Lung (tissue), 12 donors: ENCODE data around the gene CEACAM5. TPM values are rescaled to one million over a fixed set of nuclear protein-coding genes. Genes with fewer than 3 reads are reported as not detected.

ENCODE experiments used
- ATAC-seq: fragments of 200-7000 bp; cut with Tn5 transposase; one replicate; pipeline ENCODE4 v1.9.1; 2020; ENCODE audit warnings: moderate number of reproducible peaks; ENCODE audit not compliant: insufficient read depth, low FRiP score
- DNase-seq, 3 donors: peaks; one replicate each; pipeline ENCODE4 v3.0.0-alpha.2; 2013 to 2017
- H3K27ac ChIP-seq, 2 donors: one replicate each; pipeline ENCODE4 v1.5.1; 2013; ENCODE audit warnings: mild to moderate bottlenecking in 2 of 2, moderate library complexity in 2 of 2, control low read depth in 1 of 2, inconsistent platforms in 1 of 2, low read depth in 1 of 2, low read length in 1 of 2
- H3K27me3 ChIP-seq, 3 donors: one replicate each; pipeline ENCODE4 v1.5.1; 2013; ENCODE audit warnings: low read length in 2 of 3; ENCODE audit not compliant: control insufficient read depth in 3 of 3, insufficient read depth in 3 of 3
- H3K36me3 ChIP-seq, 4 donors: one replicate each; pipeline ENCODE4 v1.5.1; 2013; ENCODE audit warnings: low read length in 4 of 4, mild to moderate bottlenecking in 1 of 4, moderate library complexity in 1 of 4; ENCODE audit not compliant: control insufficient read depth in 4 of 4, insufficient read depth in 4 of 4
- H3K4me1 ChIP-seq, 5 donors: one replicate each; pipeline ENCODE4 v1.5.1; 2013; ENCODE audit warnings: low read length in 5 of 5, mild to moderate bottlenecking in 2 of 5, moderate library complexity in 1 of 5; ENCODE audit not compliant: control insufficient read depth in 5 of 5, insufficient read depth in 5 of 5
- H3K4me3 ChIP-seq: one replicate; pipeline ENCODE4 v1.5.1; 2013; ENCODE audit warnings: mild to moderate bottlenecking, control low read depth, moderate library complexity
- H3K9ac ChIP-seq, 2 donors: one replicate each; pipeline ENCODE4 v1.5.1; 2013; ENCODE audit warnings: low read length in 2 of 2, control low read depth in 1 of 2; ENCODE audit not compliant: insufficient read depth in 1 of 2
- H3K9me3 ChIP-seq, 4 donors: one replicate each; pipeline ENCODE4 v1.5.1; 2013; ENCODE audit warnings: low read length in 3 of 4, mild to moderate bottlenecking in 1 of 4, moderate library complexity in 1 of 4; ENCODE audit not compliant: control insufficient read depth in 4 of 4, insufficient read depth in 3 of 4
- CTCF ChIP-seq: IDR thresholded peaks from 2 replicates; pipeline ENCODE4 v1.5.1; 2012; ENCODE audit warnings: mild to moderate bottlenecking; ENCODE audit errors: control extremely low read depth, extremely low read depth
- WGBS, 2 donors: extraction: QIAGEN DNeasy Blood & Tissue Kit; methylation state at CpG; one replicate each; pipeline ENCODE4 v1.1.7; 2013; 5-methylcytosine and 5-hydroxymethylcytosine counted together
- polyA plus RNA-seq, 2 donors: library from polyadenylated mRNA; stranded (reverse); fragments of 200-250 nt; gene quantifications; one replicate each; pipeline ENCODE4 v1.2.1, GENCODE V29; 2013
- total RNA-seq, 2 donors: library from RNA; depleted of rRNA in 1 of 2; stranded (reverse); fragments of >200 nt in 1 of 2; gene quantifications; one replicate each; pipeline ENCODE4 v1.2.1, GENCODE V29; 2014 to 2021
- donor health status: control.
- donor health status: control.
- donor health status: Bipolar disorder and iron deficiency.
- donor health status: healthy.
- donor health status: DM: yes; HTN: yes; CAD: no.

CEACAM5 gene
- total and polyA plus RNA-seq, 4 donors: 0.11 to 37.9 (median 6.1) TPM

GRCh38 chr19:41671486-41671885 lies 36.9 kb upstream of the CEACAM5 start:
- DNase-seq: no peak
- H3K27me3 ChIP-seq: peaks cover 0 to 2% (median 0%) of the 10 kb centered on the region in 3 donors
- H3K4me1 ChIP-seq: no peaks in the 10 kb centered on the region
- TF ChIP-seq CTCF: no peak
- WGBS, 2 donors: 69 to 81% methylated on average over 5 of the region's 5 CpGs
- H3K27ac ChIP-seq: no peak overlapping the region
- H3K4me3 ChIP-seq: no peak overlapping the region
- H3K9ac ChIP-seq: no peak overlapping the region
- H3K36me3 ChIP-seq: no peaks in the 10 kb centered on the region
- no peak for ATAC-seq
- no peaks in the 10 kb centered on the region for H3K9me3 ChIP-seq

- 58 to 67% methylated on average over 6 of the region's 6 CpGs for WGBS, 2 donors
- no peak for TF ChIP-seq CTCF
- ATAC-seq (no peak), DNase-seq (no peak)
- no peak overlapping the region for H3K27ac ChIP-seq
- H3K9me3 ChIP-seq: no peaks in the 10 kb centered on the region
- H3K9ac ChIP-seq: no peak overlapping the region
- no peaks in the 10 kb centered on the region for H3K36me3 ChIP-seq
- no peaks in the 10 kb centered on the region for H3K4me1 ChIP-seq
- peaks cover 0 to 12% (median 0%) of the 10 kb centered on the region in 3 donors for H3K27me3 ChIP-seq
- no peak overlapping the region for H3K4me3 ChIP-seq
Measured at GRCh38 chr19:41682437-41682836, 26.0 kb upstream of the CEACAM5 start.

GRCh38 chr19:41687419-41687818 lies 21.0 kb upstream of the CEACAM5 start:
- H3K4me3 ChIP-seq: no peak overlapping the region
- no peak for ATAC-seq
- H3K36me3 ChIP-seq: no peaks in the 10 kb centered on the region
- H3K9ac ChIP-seq: no peak overlapping the region
- no peak for DNase-seq
- no peak for TF ChIP-seq CTCF
- H3K4me1 ChIP-seq: no peaks in the 10 kb centered on the region
- peaks cover 0 to 3% (median 0%) of the 10 kb centered on the region in 3 donors for H3K27me3 ChIP-seq
- WGBS, 2 donors: 86 to 91% methylated on average over 3 of the region's 3 CpGs
- H3K27ac ChIP-seq: no peak overlapping the region
- H3K9me3 ChIP-seq: peaks cover 0 to 4% (median 0%) of the 10 kb centered on the region in 4 donors

GRCh38 chr19:41688098-41688497 lies 20.3 kb upstream of the CEACAM5 start, which contains the start of gene CEACAM7:
CEACAM7 (minus strand) TSS chr19:41688270; CDS start chr19:41688165, 105 bp downstream.
- Histone ChIP-seq H3K9ac (no peak within 1 kb of the TSS), H3K27me3 (peaks cover 0 to 3% (median 0%) of the 10 kb centered on the region in 3 donors), H3K9me3 (peaks cover 0 to 4% (median 0%) of the 10 kb centered on the region in 4 donors), H3K36me3 (no peaks in the 10 kb centered on the region), H3K4me3 (no peak within 1 kb of the TSS), H3K27ac (no peak within 1 kb of the TSS), H3K4me1 (no peaks in the 10 kb centered on the region)
- WGBS, 2 donors: 59 to 83% methylated on average over 1 of the region's 1 CpG
- ATAC-seq (no peak), DNase-seq (no peak)
- no peak for TF ChIP-seq CTCF
